RWPE2 (cell line): ENCODE measurements around the gene KRTAP5-11.
"Not testable (repeated sequence)": the region's sequence is repeated elsewhere in the genome, so short reads cannot be mapped to it uniquely, and the experiment has no call there.

ENCODE experiments used
- ATAC-seq: fragments of 200-7000 bp; cut with Tn5 transposase; 3 replicates; pipeline ENCODE4 v1.9.1; 2021; ENCODE audit warnings: low read depth
- DNase-seq: peaks from one replicate; pipeline ENCODE4 v3.0.0-alpha.2; 2020; ENCODE audit warnings: low spot score
- H3K27ac ChIP-seq: fragments of 450-650 bp; 2 replicates; pipeline ENCODE4 v1.5.1; 2017; ENCODE audit warnings: mild to moderate bottlenecking; ENCODE audit not compliant: poor library complexity, severe bottlenecking
- H3K27me3 ChIP-seq: fragments of 250-450 bp; sonication (Bioruptor Pico); 2 replicates; pipeline ENCODE4 v1.5.1; 2021; ENCODE audit warnings: mild to moderate bottlenecking, moderate library complexity; ENCODE audit not compliant: insufficient read depth, poor library complexity, severe bottlenecking
- H3K36me3 ChIP-seq: fragments of 250-450 bp; sonication (Bioruptor Pico); 2 replicates; pipeline ENCODE4 v1.5.1; 2020; ENCODE audit warnings: low read depth, mild to moderate bottlenecking, moderate library complexity
- H3K4me1 ChIP-seq: fragments of 250-450 bp; sonication (Bioruptor Pico); 2 replicates; pipeline ENCODE4 v1.5.1; 2021; ENCODE audit warnings: mild to moderate bottlenecking, moderate library complexity; ENCODE audit not compliant: insufficient read depth, poor library complexity, severe bottlenecking
- H3K4me3 ChIP-seq: fragments of 250-450 bp; sonication (Bioruptor Pico); 2 replicates; pipeline ENCODE4 v1.5.1; 2021; ENCODE audit warnings: mild to moderate bottlenecking, moderate library complexity; ENCODE audit not compliant: severe bottlenecking
- H3K9me3 ChIP-seq: fragments of 250-450 bp; sonication (Bioruptor Pico); 2 replicates; pipeline ENCODE4 v1.5.1; 2021; ENCODE audit warnings: mild to moderate bottlenecking, moderate library complexity; ENCODE audit not compliant: severe bottlenecking
- CTCF ChIP-seq: fragments of 450-650 bp; IDR thresholded peaks from one replicate; pipeline ENCODE4 v1.5.1; 2017; ENCODE audit warnings: mild to moderate bottlenecking, moderate library complexity; ENCODE audit not compliant: poor library complexity, severe bottlenecking

The KRTAP5-11 gene

DNA sequence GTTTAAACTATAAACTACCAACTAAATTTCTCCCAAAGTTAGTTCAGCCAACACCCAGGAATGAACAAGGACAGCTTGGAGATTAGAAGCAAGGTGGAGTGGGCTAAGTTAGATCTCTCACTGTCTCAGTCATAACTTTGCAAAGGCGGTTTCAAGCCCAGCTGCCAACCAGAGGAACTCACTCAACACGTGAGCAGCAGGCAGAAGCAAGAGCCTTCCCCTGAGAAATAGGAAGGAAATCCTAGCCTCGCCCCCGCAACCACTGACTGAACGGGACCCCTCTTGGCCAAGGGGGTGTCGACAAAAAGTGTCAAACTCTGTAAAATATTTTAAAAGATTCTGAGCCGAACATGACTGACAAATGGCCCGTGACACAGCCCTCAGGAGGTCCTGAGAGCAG lies 38.8 kb downstream of the KRTAP5-11 start:
- Histone ChIP-seq H3K36me3 (no peaks in the 10 kb centered on the region), H3K27ac (no peak overlapping the region), H3K4me3 (no peak overlapping the region), H3K9me3 (peaks cover 2% of the 10 kb centered on the region), H3K27me3 (no peaks in the 10 kb centered on the region), H3K4me1 (no peaks in the 10 kb centered on the region)
- ATAC-seq (no peak), DNase-seq (no peak)
- no peak for TF ChIP-seq CTCF

DNA sequence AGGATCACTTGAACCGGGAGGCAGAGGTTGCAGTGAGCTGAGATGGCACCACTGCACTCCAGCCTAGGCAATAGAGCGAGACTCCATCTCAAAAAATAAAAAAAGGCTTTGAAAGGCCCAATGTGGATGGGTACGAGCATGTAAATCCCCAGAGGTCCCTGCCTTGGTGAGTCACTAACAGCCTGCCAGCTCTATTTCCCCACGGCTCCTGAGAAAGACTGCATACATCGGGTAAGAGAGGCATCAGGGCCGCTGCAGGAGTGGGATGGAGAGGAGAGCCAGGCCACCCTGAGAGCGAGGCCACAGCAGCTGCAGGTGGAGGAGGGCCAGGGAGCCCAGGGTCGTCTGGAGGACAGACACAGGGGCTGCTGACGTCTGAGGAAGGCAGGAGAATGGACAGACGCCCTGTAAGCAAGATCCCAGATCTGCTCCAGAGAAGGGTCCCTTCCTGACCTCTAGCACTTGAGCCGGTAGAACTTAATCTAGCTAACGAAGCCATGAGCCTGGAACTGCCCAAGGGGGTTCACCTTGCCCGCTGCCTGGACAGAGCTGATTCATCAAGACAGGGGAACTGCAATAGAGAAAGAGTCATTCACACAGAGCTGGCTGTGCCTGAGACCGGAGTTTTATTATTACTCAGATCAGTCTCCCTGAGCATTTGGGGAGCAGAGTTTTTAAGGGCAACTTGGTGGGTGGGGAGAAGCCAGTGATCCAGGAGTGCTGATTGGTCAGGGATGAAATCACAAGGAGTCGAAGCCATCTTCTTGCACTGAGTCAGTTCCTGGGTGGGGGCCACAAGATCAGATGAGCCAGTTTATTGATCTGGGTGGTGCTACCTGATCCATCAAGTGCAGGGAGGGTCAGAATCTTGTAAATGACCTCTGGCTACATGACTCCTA lies 39.5 kb downstream of the KRTAP5-11 start:
- Histone ChIP-seq H3K27ac (no peak overlapping the region), H3K4me1 (no peaks in the 10 kb centered on the region), H3K36me3 (no peaks in the 10 kb centered on the region), H3K27me3 (no peaks in the 10 kb centered on the region), H3K9me3 (peaks cover 2% of the 10 kb centered on the region), H3K4me3 (no peak overlapping the region)
- no peak for TF ChIP-seq CTCF
- ATAC-seq = no peak
- DNase-seq = no peak

GRCh38 chr11:71542382-71542781 lies 40.3 kb downstream of the KRTAP5-11 start:
- H3K9me3 ChIP-seq = peaks cover 2% of the 10 kb centered on the region
- no peak for ATAC-seq
- no peak for DNase-seq
- H3K36me3 ChIP-seq = no peaks in the 10 kb centered on the region
- H3K4me3 ChIP-seq = no peak overlapping the region
- no peaks in the 10 kb centered on the region for H3K4me1 ChIP-seq
- H3K27ac ChIP-seq = no peak overlapping the region
- no peaks in the 10 kb centered on the region for H3K27me3 ChIP-seq
- no peak for TF ChIP-seq CTCF

DNA sequence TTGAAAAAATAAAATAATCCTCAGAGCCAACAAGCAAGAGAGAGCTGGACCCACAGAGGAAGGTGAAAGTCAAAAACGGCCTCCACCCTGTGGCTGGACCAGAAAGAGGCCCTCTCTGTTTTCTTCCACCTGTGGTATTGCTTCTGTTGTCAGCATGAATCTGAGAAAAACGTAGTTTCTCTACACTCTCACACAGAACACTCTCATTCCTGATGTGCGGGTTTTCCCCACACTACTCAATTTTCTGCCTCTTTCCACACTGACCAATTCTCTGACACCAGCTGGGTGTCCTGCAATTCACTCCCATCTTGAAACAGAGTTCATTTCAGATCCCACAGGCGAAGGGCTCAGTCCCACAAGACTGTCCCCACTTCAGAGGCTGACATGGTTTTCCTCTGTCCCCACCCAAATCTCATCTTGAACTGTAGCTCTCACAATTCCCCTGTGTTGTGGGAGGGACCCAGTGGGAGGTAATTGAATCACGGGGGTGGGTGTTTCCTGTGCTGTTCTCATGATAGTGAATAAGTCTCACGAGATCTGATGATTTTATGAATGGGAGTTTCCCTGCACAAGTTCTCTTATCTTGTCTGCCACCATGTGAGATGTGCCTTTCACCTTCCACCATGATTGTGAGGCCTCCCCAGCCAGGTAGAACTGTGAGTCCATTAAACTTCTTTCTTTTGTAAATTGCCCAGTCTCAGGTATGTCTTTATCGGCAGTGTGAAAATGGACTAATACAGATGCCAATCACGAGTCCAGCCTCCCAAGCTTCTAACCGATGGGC lies 42.0 kb downstream of the KRTAP5-11 start:
- not testable (repeated sequence) for H3K9me3 ChIP-seq, H3K4me1 ChIP-seq, H3K27ac ChIP-seq, H3K4me3 ChIP-seq, DNase-seq, ATAC-seq, H3K36me3 ChIP-seq, H3K27me3 ChIP-seq

DNA sequence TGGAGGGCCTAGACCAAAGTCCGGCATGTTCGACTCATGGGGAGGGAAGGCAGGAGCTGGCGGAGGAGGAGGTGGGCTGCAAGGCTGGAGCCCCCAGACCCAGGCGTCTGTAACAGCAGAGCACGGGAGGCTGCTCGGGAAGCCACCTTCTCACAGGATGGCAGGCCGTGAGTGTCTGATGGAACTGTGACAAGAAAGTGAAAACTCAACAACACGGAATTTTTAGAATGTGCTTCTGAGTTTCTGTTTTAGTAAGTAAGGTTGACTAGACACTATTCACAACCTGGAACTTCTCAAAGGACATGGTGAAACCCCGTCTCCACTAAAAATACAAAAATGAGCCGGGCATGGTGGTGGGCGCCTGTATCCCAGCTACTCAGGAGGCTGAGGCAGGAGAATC lies 42.7 kb downstream of the KRTAP5-11 start:
- not testable (repeated sequence) for H3K4me1 ChIP-seq, H3K36me3 ChIP-seq, H3K27me3 ChIP-seq, H3K4me3 ChIP-seq, DNase-seq, H3K9me3 ChIP-seq, H3K27ac ChIP-seq, ATAC-seq
